ENCODE data around the gene RNF7.

Gene RNF7

DNA sequence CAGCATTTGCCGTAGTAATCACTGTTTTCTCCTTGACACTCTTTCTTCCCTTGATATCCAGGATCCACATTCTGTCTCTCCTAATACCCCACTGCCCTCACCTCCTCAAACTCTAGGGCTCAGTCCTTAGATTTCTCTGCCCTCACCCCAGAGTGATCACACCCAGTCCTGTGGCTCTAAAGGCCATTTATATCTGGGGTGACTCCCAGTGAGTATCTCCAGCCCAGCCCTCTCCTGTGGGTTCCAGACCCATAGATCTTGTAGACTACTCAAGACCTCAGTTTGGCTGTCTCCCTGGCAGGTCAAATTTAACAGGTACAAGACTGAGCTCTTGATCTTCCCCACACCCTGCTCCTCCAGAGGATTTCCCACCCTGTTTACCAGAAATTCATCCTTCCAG, 26.4 kb downstream of the RNF7 start:
- DNase-seq (ENCODE audit: low read depth) = no peak
- TF ChIP-seq, protein P1, sequence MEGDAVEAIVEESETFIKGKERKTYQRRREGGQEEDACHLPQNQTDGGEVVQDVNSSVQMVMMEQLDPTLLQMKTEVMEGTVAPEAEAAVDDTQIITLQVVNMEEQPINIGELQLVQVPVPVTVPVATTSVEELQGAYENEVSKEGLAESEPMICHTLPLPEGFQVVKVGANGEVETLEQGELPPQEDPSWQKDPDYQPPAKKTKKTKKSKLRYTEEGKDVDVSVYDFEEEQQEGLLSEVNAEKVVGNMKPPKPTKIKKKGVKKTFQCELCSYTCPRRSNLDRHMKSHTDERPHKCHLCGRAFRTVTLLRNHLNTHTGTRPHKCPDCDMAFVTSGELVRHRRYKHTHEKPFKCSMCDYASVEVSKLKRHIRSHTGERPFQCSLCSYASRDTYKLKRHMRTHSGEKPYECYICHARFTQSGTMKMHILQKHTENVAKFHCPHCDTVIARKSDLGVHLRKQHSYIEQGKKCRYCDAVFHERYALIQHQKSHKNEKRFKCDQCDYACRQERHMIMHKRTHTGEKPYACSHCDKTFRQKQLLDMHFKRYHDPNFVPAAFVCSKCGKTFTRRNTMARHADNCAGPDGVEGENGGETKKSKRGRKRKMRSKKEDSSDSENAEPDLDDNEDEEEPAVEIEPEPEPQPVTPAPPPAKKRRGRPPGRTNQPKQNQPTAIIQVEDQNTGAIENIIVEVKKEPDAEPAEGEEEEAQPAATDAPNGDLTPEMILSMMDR (IDR thresholded peaks at IDR 0.05; ENCODE audit: insufficient read depth, low read depth, low read length, missing control alignments) = no peak
- H3K4me3 ChIP-seq (ENCODE audit: low read depth, low read length) = no peak overlapping the region

DNA sequence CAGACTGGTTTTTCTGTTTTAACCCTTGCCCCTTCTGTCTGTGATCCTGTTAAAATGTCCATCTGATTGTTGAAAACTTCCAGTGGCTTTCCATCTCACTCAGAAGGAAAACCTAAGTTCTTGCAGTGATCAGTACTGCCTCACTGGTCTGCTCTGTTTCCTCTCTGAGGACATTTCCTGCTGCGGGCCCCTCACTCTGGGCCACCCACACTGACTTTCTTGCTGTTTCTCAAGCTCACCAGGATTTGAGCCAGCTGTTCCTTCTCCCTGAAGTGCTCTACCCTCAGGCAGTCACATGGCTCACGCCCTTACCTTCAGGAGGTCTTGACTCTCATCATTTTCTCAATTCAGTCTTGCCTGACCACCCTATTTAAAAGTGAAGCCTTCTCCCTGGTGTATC, 26.9 kb downstream of the RNF7 start:
- no peak overlapping the region for H3K4me3 ChIP-seq (ENCODE audit: low read depth, low read length)
- no peak for DNase-seq (ENCODE audit: low read depth)
- TF ChIP-seq, protein P1 (IDR thresholded peaks at IDR 0.05; ENCODE audit: insufficient read depth, low read depth, low read length, missing control alignments) = no peak

DNA sequence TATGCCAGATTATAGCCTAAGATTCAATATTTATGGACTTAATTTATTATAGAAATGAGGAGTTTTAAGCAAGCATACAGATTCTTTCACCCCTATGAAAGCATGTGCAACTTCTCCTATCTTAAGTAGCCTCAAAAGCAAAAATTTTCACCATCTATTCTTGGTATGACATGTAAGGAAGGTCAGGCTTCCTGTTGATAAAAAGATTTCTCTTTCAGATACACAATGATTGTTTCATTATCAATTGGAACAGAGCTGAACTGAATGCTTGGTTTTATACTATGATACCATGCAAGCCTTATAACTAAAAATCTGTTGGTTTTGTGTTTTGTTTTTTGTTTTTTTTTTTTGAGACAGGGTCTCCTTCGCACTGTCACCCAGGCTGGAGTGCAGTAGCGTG, 29.0 kb downstream of the RNF7 start:
- TF ChIP-seq, protein P1 (IDR thresholded peaks at IDR 0.05; ENCODE audit: insufficient read depth, low read depth, low read length, missing control alignments) = no peak

DNA sequence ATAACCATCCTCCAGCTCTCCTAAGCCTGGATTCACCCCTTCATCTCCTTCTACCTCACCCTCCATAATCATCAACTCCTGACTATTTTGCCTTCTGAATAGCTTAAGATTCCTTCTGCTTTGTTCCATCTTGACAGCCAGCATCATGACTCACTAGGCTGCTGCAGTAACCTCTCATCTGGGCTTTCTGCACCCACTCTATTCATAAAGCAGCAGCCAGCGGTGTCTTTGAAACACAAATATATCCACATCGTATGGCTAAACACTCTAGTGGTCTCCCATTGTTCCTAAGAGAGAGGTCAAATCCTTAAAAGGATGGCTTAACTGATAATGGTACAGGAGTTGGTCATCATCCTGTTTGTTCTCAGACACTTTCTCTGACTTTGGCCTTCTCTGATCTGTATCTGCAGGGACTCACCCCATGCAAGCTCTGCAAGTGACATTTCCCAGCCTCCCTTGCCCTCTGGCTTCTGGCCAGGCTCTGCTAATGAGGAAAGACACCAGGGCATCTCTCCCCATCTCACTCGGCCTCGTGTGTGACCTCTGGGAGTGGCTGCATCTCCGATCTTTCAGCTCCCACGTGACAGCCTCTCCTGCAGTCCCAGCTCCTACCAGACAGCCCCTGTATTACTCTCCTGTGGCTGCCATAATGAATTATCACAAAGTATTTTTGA, 31.3 kb downstream of the RNF7 start:
- no peak overlapping the region for H3K4me3 ChIP-seq (ENCODE audit: low read depth, low read length)
- TF ChIP-seq, protein P1 (IDR thresholded peaks at IDR 0.05; ENCODE audit: insufficient read depth, low read depth, low read length, missing control alignments) = no peak
- DNase-seq (ENCODE audit: low read depth) = no peak

More for the DNA sequence above, 29.0 kb downstream of the RNF7 start:
- DNase-seq (ENCODE audit: low read depth) = no peak
- no peak overlapping the region for H3K4me3 ChIP-seq (ENCODE audit: low read depth, low read length)

DNA sequence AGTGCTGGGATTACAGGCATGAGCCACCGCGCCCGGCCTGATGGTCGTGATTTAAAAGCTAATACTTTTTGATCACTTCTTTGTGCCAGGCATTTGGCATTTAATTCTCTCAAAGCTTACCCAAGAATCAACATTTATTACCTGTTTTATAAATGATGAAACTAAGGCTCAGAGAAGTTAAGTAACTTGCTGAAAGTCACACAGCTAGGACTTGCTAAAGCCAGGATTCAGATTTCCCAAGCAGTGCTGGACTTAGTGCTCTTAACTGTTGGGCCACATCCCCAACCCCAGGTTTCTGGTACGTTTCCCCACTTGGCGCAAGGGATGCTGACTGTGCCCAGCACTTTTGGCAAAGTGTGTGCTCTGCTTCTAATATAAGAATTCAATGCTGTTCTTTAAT, 35.6 kb downstream of the RNF7 start:
- H3K4me3 ChIP-seq (ENCODE audit: low read depth, low read length) = no peak overlapping the region
- TF ChIP-seq, protein P1 (IDR thresholded peaks at IDR 0.05; ENCODE audit: insufficient read depth, low read depth, low read length, missing control alignments) = no peak
- DNase-seq (ENCODE audit: low read depth) = no peak

DNA sequence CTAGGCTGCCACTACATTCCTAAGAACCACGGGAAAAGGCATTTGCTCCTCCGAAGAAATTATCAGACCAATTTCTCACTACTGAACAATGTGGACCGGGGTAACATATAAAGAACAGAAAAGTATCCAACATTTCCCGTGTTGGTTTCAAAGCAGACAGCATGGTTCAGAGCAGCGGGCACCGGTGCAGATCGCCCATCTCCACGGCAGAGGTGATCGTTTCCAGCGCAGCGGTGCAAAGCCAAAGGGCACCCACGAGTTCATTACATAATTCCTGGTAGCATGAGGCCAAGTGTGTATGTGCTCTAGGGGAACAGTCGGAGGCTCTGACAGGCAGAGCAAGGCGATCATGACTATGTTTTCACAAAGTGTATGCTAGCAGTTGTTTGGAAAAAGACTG, 38.3 kb downstream of the RNF7 start:
- DNase-seq (ENCODE audit: low read depth) = no peak
- TF ChIP-seq, protein P1 (IDR thresholded peaks at IDR 0.05; ENCODE audit: insufficient read depth, low read depth, low read length, missing control alignments) = no peak
- no peak overlapping the region for H3K4me3 ChIP-seq (ENCODE audit: low read depth, low read length)

DNA sequence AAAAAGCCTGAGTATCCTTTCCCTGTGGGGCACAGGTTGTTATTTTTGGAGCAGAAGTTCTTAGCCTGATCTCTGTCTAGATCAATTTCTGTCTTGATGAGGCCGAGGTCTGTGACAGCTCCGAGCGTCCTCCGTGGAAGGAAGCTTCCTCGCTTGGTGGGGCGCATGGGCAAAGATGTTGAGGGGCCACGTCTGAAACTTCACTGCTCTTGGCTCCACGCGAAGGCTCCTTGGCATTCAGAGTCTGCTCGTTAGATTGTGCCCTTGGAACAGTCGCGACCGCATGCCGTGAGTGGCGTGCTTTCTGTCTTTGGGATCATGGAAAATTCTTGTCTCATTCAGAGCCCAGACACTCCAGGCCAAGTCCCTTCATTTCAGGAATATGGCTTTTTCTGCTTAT, 38.8 kb downstream of the RNF7 start:
- TF ChIP-seq, protein P1 (IDR thresholded peaks at IDR 0.05; ENCODE audit: insufficient read depth, low read depth, low read length, missing control alignments) = no peak
- no peak overlapping the region for H3K4me3 ChIP-seq (ENCODE audit: low read depth, low read length)
- DNase-seq (ENCODE audit: low read depth) = no peak

Measured in GM12865 (cell line).